Left lung (tissue), 10 donors: ENCODE data around the gene ZNF583. TPM values are rescaled to one million over a fixed set of nuclear protein-coding genes. Genes with fewer than 3 reads are reported as not detected.

Experiments used
- ATAC-seq: fragments of 200-7000 bp; cut with Tn5 transposase; one replicate; pipeline ENCODE4 v1.9.1; 2020; ENCODE audit warnings: moderate library complexity
- DNase-seq, 4 donors: peaks; one replicate each; pipeline ENCODE4 v3.0.0-alpha.2; 2013 to 2020
- H3K27ac ChIP-seq, 2 donors: fragments of 200-600 bp; sonication (generic) in 1 of 2; one replicate each; pipeline versions ENCODE4 v1.5.0 to v1.8.0; 2020 to 2021
- H3K27me3 ChIP-seq, 2 donors: fragments of 200-600 bp; sonication (generic) in 1 of 2; one replicate each; pipeline versions ENCODE4 v1.5.0 to v1.8.0; 2020 to 2021
- H3K36me3 ChIP-seq, 2 donors: fragments of 200-600 bp; sonication (generic) in 1 of 2; one replicate each; pipeline versions ENCODE4 v1.5.0 to v1.8.0; 2020 to 2021
- H3K4me1 ChIP-seq, 2 donors: fragments of 200-600 bp; one replicate each; pipeline ENCODE4 v1.8.0; 2021
- H3K4me3 ChIP-seq, 2 donors: fragments of 200-600 bp; sonication (generic) in 1 of 2; one replicate each; pipeline versions ENCODE4 v1.5.0 to v1.8.0; 2020 to 2021; ENCODE audit warnings: mild to moderate bottlenecking in 1 of 2
- H3K9me3 ChIP-seq, 2 donors: fragments of 200-600 bp; sonication (generic) in 1 of 2; one replicate each; pipeline versions ENCODE4 v1.5.0 to v1.8.0; 2020 to 2021
- intact Hi-C, 2 donors: fragments of 100-400 bp; cut with DNase I; formaldehyde crosslinking; loops; one replicate each; pipeline versions ENCODE4 v1.11.2 to v1.14.2; 2022
- polyA plus RNA-seq, 6 donors: library from polyadenylated mRNA; unstranded; fragments of 120-200 nt; gene quantifications; one replicate each; pipeline ENCODE4 v1.2.1, GENCODE V29; 2013; ENCODE audit not compliant: insufficient read length in 6 of 6
- total RNA-seq, 2 donors: library from RNA; stranded (reverse); fragmentation: NEBNext Ultra II Directional; extraction: Animal tissue kit (Norgen Biotek cat#: 25700); gene quantifications; one replicate each; pipeline ENCODE4 v1.2.1, GENCODE V29; 2021
- TF ChIP-seq, protein P1 (sequence below), 2 donors: fragments of 200-600 bp; sonication (generic) in 1 of 2; IDR thresholded peaks; one replicate each; pipeline versions ENCODE4 v1.5.0 to v1.8.0; 2021; ENCODE audit warnings: antibody characterized with exemption in 2 of 2
- donor health status: DM: no; HTN: yes; CAD: no.
- donor health status: DM: no; HTN: no; CAD: no.

The ZNF583 gene
- total and polyA plus RNA-seq, 8 donors = 4.8 to 13.8 (median 11.0) TPM

DNA sequence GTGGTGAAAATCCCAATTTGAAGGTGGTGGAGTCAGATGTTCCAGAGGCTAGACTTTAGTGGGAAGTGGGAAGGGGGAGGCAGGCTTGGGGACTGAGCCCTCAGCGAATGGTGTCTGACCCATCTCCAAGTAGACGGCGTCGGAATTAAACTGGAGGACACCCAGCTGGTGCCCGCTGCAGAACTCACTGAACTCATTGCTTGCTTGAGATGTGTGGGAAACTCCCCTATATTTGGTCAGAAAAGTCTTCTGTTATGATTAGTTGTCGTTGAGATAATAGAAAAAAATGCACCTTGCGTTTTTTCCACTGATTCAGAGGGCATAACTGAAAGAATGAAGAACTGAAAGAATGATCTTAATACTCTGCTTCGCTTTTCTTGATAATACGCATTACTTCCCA is 871 bp upstream of the ZNF583 start:
- Histone ChIP-seq H3K4me1 (peaks cover 4 to 14% of the 10 kb centered on the region in 2 donors), H3K4me3 (peak overlapping the region; percentile 62 to 65), H3K9me3 (peaks cover 0 to 71% of the 10 kb centered on the region in 2 donors), H3K27ac (peak overlapping the region; percentile 91 to 92), H3K36me3 (peaks cover 5 to 34% of the 10 kb centered on the region in 2 donors), H3K27me3 (no peaks in the 10 kb centered on the region)
- TF ChIP-seq, protein P1, sequence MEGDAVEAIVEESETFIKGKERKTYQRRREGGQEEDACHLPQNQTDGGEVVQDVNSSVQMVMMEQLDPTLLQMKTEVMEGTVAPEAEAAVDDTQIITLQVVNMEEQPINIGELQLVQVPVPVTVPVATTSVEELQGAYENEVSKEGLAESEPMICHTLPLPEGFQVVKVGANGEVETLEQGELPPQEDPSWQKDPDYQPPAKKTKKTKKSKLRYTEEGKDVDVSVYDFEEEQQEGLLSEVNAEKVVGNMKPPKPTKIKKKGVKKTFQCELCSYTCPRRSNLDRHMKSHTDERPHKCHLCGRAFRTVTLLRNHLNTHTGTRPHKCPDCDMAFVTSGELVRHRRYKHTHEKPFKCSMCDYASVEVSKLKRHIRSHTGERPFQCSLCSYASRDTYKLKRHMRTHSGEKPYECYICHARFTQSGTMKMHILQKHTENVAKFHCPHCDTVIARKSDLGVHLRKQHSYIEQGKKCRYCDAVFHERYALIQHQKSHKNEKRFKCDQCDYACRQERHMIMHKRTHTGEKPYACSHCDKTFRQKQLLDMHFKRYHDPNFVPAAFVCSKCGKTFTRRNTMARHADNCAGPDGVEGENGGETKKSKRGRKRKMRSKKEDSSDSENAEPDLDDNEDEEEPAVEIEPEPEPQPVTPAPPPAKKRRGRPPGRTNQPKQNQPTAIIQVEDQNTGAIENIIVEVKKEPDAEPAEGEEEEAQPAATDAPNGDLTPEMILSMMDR (IDR thresholded peaks at IDR 0.05) = no peak
- DNase-seq (peak in 2 of 4 donors; percentile 17 to 20), ATAC-seq (no peak)
- intact Hi-C loops = no loop called here

DNA sequence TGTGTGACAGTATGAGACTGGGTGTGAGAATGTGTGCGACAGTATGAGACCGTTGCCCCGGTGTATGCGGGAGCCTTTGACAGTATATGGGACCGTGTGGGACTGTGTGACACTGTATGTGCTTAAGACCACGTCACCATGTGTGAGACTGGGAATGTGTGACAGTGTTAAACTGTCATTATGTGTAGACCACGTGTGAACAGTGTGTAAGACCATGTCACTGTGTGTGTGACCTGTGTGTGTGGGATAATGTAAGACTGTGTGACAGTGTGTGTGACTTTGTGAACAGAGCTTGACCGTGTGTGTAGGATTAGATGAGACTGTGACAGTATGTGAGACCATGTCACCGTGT is 549 bp downstream of the ZNF583 start:
- Histone ChIP-seq H3K27me3 (no peaks in the 10 kb centered on the region), H3K4me1 (peaks cover 4 to 14% of the 10 kb centered on the region in 2 donors), H3K4me3 (peak overlapping the region; percentile 62 to 65), H3K36me3 (peaks cover 5 to 35% of the 10 kb centered on the region in 2 donors), H3K9me3 (peaks cover 0 to 71% of the 10 kb centered on the region in 2 donors), H3K27ac (peak overlapping the region in 1 of 2 donors; percentile 91)
- ATAC-seq (no peak), DNase-seq (peak in 1 of 4 donors; percentile 7)
- TF ChIP-seq, protein P1 (IDR thresholded peaks at IDR 0.05) = no peak
- intact Hi-C loops = no loop called here

DNA sequence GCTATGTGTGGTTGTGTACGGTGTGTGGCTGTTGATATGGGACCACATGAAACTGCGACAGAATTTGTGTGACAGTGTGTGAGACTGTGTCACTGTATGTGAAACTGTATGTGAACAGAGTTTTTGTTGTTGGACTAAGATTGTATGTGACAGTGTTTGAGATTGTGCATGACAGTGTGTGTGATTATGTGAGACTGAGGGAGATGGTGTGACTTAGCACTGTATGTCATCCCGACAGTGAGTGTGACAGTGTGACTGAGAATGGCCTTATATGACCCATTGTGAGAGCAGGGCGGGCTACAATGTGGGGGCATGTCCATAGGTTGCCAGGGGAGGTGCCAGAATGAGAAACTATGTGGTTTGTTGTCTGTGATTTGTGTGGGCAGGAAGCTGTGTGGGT is 930 bp downstream of the ZNF583 start:
- Histone ChIP-seq H3K27ac (no peak overlapping the region), H3K9me3 (peaks cover 0 to 71% of the 10 kb centered on the region in 2 donors), H3K4me3 (peak overlapping the region in 1 of 2 donors; percentile 65), H3K36me3 (peaks cover 5 to 39% of the 10 kb centered on the region in 2 donors), H3K27me3 (no peaks in the 10 kb centered on the region), H3K4me1 (peaks cover 4 to 14% of the 10 kb centered on the region in 2 donors)
- ATAC-seq (no peak), DNase-seq (no peak)
- intact Hi-C loops = no loop called here
- TF ChIP-seq, protein P1 (IDR thresholded peaks at IDR 0.05) = no peak

DNA sequence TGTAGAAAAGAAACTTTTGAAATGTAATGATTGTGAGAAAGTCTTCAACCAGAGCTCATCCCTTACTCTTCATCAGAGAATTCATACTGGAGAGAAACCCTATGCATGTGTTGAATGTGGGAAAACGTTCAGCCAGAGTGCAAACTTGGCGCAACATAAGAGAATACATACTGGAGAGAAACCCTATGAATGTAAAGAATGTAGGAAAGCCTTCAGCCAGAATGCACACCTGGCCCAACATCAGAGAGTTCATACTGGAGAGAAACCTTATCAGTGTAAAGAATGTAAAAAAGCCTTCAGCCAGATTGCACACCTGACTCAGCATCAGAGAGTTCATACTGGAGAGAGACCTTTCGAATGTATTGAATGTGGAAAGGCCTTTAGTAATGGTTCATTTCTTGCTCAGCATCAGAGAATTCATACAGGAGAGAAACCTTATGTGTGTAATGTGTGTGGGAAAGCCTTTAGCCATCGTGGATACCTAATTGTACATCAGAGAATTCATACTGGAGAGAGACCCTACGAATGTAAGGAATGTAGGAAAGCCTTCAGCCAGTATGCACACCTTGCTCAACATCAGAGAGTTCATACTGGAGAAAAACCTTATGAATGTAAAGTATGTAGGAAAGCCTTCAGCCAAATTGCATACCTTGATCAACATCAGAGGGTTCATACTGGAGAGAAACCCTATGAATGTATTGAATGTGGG is 19.3 kb downstream of the ZNF583 start:
- DNase-seq (no peak), ATAC-seq (no peak)
- Histone ChIP-seq H3K27me3 (no peaks in the 10 kb centered on the region), H3K27ac (no peak overlapping the region), H3K36me3 (peaks cover 0 to 63% of the 10 kb centered on the region in 2 donors), H3K4me3 (no peak overlapping the region), H3K9me3 (peaks cover 48 to 100% of the 10 kb centered on the region in 2 donors), H3K4me1 (no peaks in the 10 kb centered on the region)
- intact Hi-C loops = no loop called here
- TF ChIP-seq, protein P1 (IDR thresholded peaks at IDR 0.05) = no peak

DNA sequence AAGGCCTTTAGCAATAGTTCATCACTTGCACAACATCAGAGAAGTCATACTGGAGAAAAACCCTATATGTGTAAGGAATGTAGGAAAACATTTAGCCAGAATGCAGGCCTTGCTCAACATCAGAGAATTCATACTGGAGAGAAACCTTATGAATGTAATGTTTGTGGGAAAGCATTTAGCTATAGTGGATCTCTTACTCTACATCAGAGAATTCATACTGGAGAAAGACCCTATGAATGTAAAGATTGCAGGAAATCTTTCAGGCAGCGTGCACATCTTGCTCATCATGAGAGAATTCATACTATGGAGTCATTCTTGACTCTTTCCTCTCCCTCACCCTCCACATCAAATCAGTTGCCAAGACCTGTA is 19.8 kb downstream of the ZNF583 start:
- peaks cover 43 to 100% of the 10 kb centered on the region in 2 donors for H3K9me3 ChIP-seq
- intact Hi-C loops = no loop called here

More for the DNA sequence above, 19.8 kb downstream of the ZNF583 start:
- no peak overlapping the region for H3K27ac ChIP-seq
- H3K4me1 ChIP-seq = no peaks in the 10 kb centered on the region
- ATAC-seq (no peak), DNase-seq (no peak)
- peaks cover 0 to 57% of the 10 kb centered on the region in 2 donors for H3K36me3 ChIP-seq
- H3K4me3 ChIP-seq = no peak overlapping the region
- TF ChIP-seq, protein P1 (IDR thresholded peaks at IDR 0.05) = no peak
- no peaks in the 10 kb centered on the region for H3K27me3 ChIP-seq
